ENCODE measurements around the gene COX8C.

DNA sequence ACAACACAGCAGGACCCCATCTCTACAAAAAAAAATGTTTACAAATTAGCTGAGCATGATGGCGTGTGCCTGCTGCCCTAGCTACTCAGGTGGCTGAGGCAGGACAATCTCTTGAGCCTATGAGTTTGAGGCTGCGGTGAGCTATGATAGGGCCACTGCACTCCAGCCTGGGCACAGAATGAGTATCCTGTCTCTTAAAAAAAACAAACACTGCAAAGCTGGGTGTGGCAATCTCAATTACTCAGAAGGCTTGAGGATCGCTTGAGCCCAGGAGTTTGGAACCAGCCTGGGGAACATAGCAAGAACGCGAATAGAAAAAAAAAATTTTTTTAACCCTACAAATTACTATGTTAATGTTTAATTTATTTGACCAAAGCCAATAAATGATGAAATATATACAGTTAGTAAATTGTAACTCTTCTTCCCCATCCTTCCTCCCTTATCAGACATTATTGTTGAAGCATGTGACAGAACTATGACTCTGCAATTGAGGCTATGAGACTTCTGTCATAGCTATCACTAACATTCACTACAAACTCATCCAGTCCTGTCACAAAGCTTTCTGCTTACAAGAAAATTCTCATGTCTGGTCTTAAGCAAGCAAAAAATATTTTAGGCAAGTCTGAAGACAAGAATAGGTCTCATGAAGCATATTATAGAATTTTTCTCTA lies 23.9 kb upstream of the COX8C start:
- TF ChIP-seq, protein P1, sequence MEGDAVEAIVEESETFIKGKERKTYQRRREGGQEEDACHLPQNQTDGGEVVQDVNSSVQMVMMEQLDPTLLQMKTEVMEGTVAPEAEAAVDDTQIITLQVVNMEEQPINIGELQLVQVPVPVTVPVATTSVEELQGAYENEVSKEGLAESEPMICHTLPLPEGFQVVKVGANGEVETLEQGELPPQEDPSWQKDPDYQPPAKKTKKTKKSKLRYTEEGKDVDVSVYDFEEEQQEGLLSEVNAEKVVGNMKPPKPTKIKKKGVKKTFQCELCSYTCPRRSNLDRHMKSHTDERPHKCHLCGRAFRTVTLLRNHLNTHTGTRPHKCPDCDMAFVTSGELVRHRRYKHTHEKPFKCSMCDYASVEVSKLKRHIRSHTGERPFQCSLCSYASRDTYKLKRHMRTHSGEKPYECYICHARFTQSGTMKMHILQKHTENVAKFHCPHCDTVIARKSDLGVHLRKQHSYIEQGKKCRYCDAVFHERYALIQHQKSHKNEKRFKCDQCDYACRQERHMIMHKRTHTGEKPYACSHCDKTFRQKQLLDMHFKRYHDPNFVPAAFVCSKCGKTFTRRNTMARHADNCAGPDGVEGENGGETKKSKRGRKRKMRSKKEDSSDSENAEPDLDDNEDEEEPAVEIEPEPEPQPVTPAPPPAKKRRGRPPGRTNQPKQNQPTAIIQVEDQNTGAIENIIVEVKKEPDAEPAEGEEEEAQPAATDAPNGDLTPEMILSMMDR (IDR thresholded peaks at IDR 0.05; ENCODE audit: low read depth, low read length, poor library complexity, severe bottlenecking): no peak
- no peak for TF ChIP-seq EZH2phosphoT487 (IDR thresholded peaks at IDR 0.05; ENCODE audit: borderline replicate concordance, low read length)

All from DOHH2 (cell line).